Effector CD4-positive, alpha-beta T cell (primary cell): ENCODE data around the gene HNRNPA0.
"Not testable (repeated sequence)": the region's sequence is repeated elsewhere in the genome, so short reads cannot be mapped to it uniquely, and the experiment has no call there.

Experiments used
- DNase-seq: peaks from one replicate; pipeline ENCODE4 v3.0.0-alpha.2; 2020
- total RNA-seq: gene quantifications from one replicate; lab custom pipeline; 2026; lab: John Stamatoyannopoulos, UW

Gene HNRNPA0
- total RNA-seq = 336 reads per million, percentile 96 among the genes with 10 or more reads in this experiment

GRCh38 chr5:137754188-137754960 is at the start of gene HNRNPA0:
Gene HNRNPA0 (minus strand): TSS chr5:137754363. CDS start chr5:137754066, 297 bp downstream.
- DNase-seq = peak; percentile 96

GRCh38 chr5:137802282-137803210 is 48.4 kb upstream of the HNRNPA0 start:
- DNase-seq = no peak

- no peak for DNase-seq
Measured at GRCh38 chr5:137800700-137801411, 46.7 kb upstream of the HNRNPA0 start.

GRCh38 chr5:137796279-137796678 is 42.1 kb upstream of the HNRNPA0 start:
- DNase-seq = no peak

- no peak for DNase-seq
Measured at GRCh38 chr5:137794863-137795262, 40.7 kb upstream of the HNRNPA0 start.

- DNase-seq = no peak
Measured at GRCh38 chr5:137792303-137792702, 38.1 kb upstream of the HNRNPA0 start.

- DNase-seq = no peak
Measured at GRCh38 chr5:137791799-137792198, 37.6 kb upstream of the HNRNPA0 start.

- no peak for DNase-seq
Measured at GRCh38 chr5:137791387-137791786, 37.2 kb upstream of the HNRNPA0 start.

- not testable (repeated sequence) for DNase-seq
Measured at GRCh38 chr5:137788560-137788959, 34.4 kb upstream of the HNRNPA0 start.

GRCh38 chr5:137782984-137783536 is 28.9 kb upstream of the HNRNPA0 start:
- DNase-seq = no peak

GRCh38 chr5:137782055-137782454 is 27.9 kb upstream of the HNRNPA0 start:
- DNase-seq = no peak

- DNase-seq = no peak
Measured at GRCh38 chr5:137778772-137779564, 24.8 kb upstream of the HNRNPA0 start.

GRCh38 chr5:137767937-137768336 is 13.8 kb upstream of the HNRNPA0 start:
- not testable (repeated sequence) for DNase-seq

GRCh38 chr5:137761566-137761965 is 7.4 kb upstream of the HNRNPA0 start:
- no peak for DNase-seq

GRCh38 chr5:137760719-137761516 is 6.8 kb upstream of the HNRNPA0 start:
- DNase-seq = no peak

- no peak for DNase-seq
Measured at GRCh38 chr5:137760294-137760693, 6.1 kb upstream of the HNRNPA0 start.

- no peak for DNase-seq
Measured at GRCh38 chr5:137758715-137759306, 4.6 kb upstream of the HNRNPA0 start.

- no peak for DNase-seq
Measured at GRCh38 chr5:137758121-137758520, 4.0 kb upstream of the HNRNPA0 start.

GRCh38 chr5:137757634-137758033 is 3.5 kb upstream of the HNRNPA0 start:
- no peak for DNase-seq
